ENCODE measurements around the gene BEND3. TPM values are rescaled to one million over a fixed set of nuclear protein-coding genes. Genes with fewer than 3 reads are reported as not detected.
"Not testable (repeated sequence)": the region's sequence is repeated elsewhere in the genome, so short reads cannot be mapped to it uniquely, and the experiment has no call there.

Gene BEND3
- total RNA-seq, 1 donor from 2014 or later: 10.5 TPM

GRCh38 chr6:107103082-107103481 lies 12.2 kb downstream of the BEND3 start:
- no peak for DNase-seq (ENCODE audit: low spot score in 2 of 2, unreplicated experiment in 2 of 2)
- Mint-ChIP-seq H3K27ac (no peak overlapping the region), H3K27me3 (ENCODE audit: low read depth) (no peaks in the 10 kb centered on the region), H3K4me3 (no peak overlapping the region), H3K9me3 (no peaks in the 10 kb centered on the region), H3K36me3 (peaks cover 5% of the 10 kb centered on the region), H3K4me1 (peaks cover 8% of the 10 kb centered on the region)
- TF ChIP-seq CTCF (IDR thresholded peaks at IDR 0.05; ENCODE audit: unreplicated experiment): no peak

- Mint-ChIP-seq H3K9me3 (no peaks in the 10 kb centered on the region), H3K36me3 (peaks cover 9% of the 10 kb centered on the region), H3K4me3 (no peak overlapping the region), H3K4me1 (peaks cover 8% of the 10 kb centered on the region), H3K27ac (no peak overlapping the region), H3K27me3 (ENCODE audit: low read depth) (no peaks in the 10 kb centered on the region)
- DNase-seq (ENCODE audit: low spot score in 2 of 2, unreplicated experiment in 2 of 2): no peak
- TF ChIP-seq CTCF (IDR thresholded peaks at IDR 0.05; ENCODE audit: unreplicated experiment): no peak
Measured at GRCh38 chr6:107102414-107102805, 12.9 kb downstream of the BEND3 start.

GRCh38 chr6:107101686-107102413 lies 13.5 kb downstream of the BEND3 start:
- Mint-ChIP-seq H3K27ac (no peak overlapping the region), H3K27me3 (ENCODE audit: low read depth) (no peaks in the 10 kb centered on the region), H3K9me3 (no peaks in the 10 kb centered on the region), H3K4me1 (peaks cover 8% of the 10 kb centered on the region), H3K36me3 (peaks cover 9% of the 10 kb centered on the region), H3K4me3 (no peak overlapping the region)
- TF ChIP-seq CTCF (IDR thresholded peaks at IDR 0.05; ENCODE audit: unreplicated experiment): no peak
- DNase-seq (ENCODE audit: low spot score in 2 of 2, unreplicated experiment in 2 of 2): no peak

- Mint-ChIP-seq H3K4me1 (peaks cover 8% of the 10 kb centered on the region), H3K27me3 (ENCODE audit: low read depth) (no peaks in the 10 kb centered on the region), H3K36me3 (peaks cover 9% of the 10 kb centered on the region), H3K9me3 (no peaks in the 10 kb centered on the region), H3K4me3 (no peak overlapping the region), H3K27ac (no peak overlapping the region)
- TF ChIP-seq CTCF (IDR thresholded peaks at IDR 0.05; ENCODE audit: unreplicated experiment): no peak
- DNase-seq (ENCODE audit: low spot score in 2 of 2, unreplicated experiment in 2 of 2): no peak
Measured at GRCh38 chr6:107101211-107101610, 14.1 kb downstream of the BEND3 start.

GRCh38 chr6:107098436-107099307 lies 16.6 kb downstream of the BEND3 start:
- TF ChIP-seq CTCF (IDR thresholded peaks at IDR 0.05; ENCODE audit: unreplicated experiment): no peak
- no peak overlapping the region for H3K4me3 Mint-ChIP-seq
- no peak for DNase-seq (ENCODE audit: low spot score in 2 of 2, unreplicated experiment in 2 of 2)
- no peaks in the 10 kb centered on the region for H3K27me3 Mint-ChIP-seq (ENCODE audit: low read depth)
- peaks cover 8% of the 10 kb centered on the region for H3K4me1 Mint-ChIP-seq
- peaks cover 13% of the 10 kb centered on the region for H3K36me3 Mint-ChIP-seq
- H3K27ac Mint-ChIP-seq: no peak overlapping the region
- H3K9me3 Mint-ChIP-seq: no peaks in the 10 kb centered on the region

- not testable (repeated sequence) for H3K27ac Mint-ChIP-seq; DNase-seq (ENCODE audit: low spot score in 2 of 2, unreplicated experiment in 2 of 2); H3K27me3 Mint-ChIP-seq (ENCODE audit: low read depth); H3K4me1 Mint-ChIP-seq; H3K9me3 Mint-ChIP-seq; H3K4me3 Mint-ChIP-seq
- peaks cover 35% of the 10 kb centered on the region for H3K36me3 Mint-ChIP-seq
Measured at GRCh38 chr6:107084459-107084858, 30.9 kb downstream of the BEND3 start.
